NCI-H526 (cell line): ENCODE results near the gene MAML3.
"Not testable (repeated sequence)": the region's sequence is repeated elsewhere in the genome, so short reads cannot be mapped to it uniquely, and the experiment has no call there.

ENCODE experiments used
- DNase-seq, 2 experiments: peaks; one replicate each; lab custom pipeline; 2025; lab: John Stamatoyannopoulos, UW

Gene MAML3

GRCh38 chr4:139961344-139961946 is 192.5 kb downstream of the MAML3 start:
- no peak for DNase-seq

- no peak for DNase-seq
Observed at GRCh38 chr4:139959396-139959795, 194.6 kb downstream of the MAML3 start.

- DNase-seq: no peak
Observed at GRCh38 chr4:139958739-139959098, 195.3 kb downstream of the MAML3 start.

- DNase-seq: no peak
Observed at GRCh38 chr4:139957986-139958738, 195.8 kb downstream of the MAML3 start.

- DNase-seq: no peak
Observed at GRCh38 chr4:139957065-139957464, 196.9 kb downstream of the MAML3 start.

GRCh38 chr4:139956507-139957017 is 197.4 kb downstream of the MAML3 start:
- no peak for DNase-seq

GRCh38 chr4:139955600-139955999 is 198.4 kb downstream of the MAML3 start:
- no peak for DNase-seq

GRCh38 chr4:139954512-139954911 is 199.5 kb downstream of the MAML3 start:
- no peak for DNase-seq

GRCh38 chr4:139951021-139951420 is 203.0 kb downstream of the MAML3 start:
- DNase-seq: no peak

- no peak for DNase-seq
Observed at GRCh38 chr4:139950568-139950967, 203.4 kb downstream of the MAML3 start.

- DNase-seq: not testable (repeated sequence)
Observed at GRCh38 chr4:139944916-139945315, 209.1 kb downstream of the MAML3 start.

GRCh38 chr4:139943277-139943676 is 210.7 kb downstream of the MAML3 start:
- DNase-seq: no peak

- no peak for DNase-seq
Observed at GRCh38 chr4:139942241-139942640, 211.7 kb downstream of the MAML3 start.

- peak in 1 of 2 experiments; percentile 5 for DNase-seq
Observed at GRCh38 chr4:139940600-139940999, 213.4 kb downstream of the MAML3 start.

- DNase-seq: no peak
Observed at GRCh38 chr4:139938414-139938813, 215.6 kb downstream of the MAML3 start.

GRCh38 chr4:139935911-139936310 is 218.1 kb downstream of the MAML3 start:
- DNase-seq: no peak

- no peak for DNase-seq
Observed at GRCh38 chr4:139934708-139935195, 219.2 kb downstream of the MAML3 start.

- DNase-seq: no peak
Observed at GRCh38 chr4:139934057-139934707, 219.8 kb downstream of the MAML3 start.

GRCh38 chr4:139933541-139933940 is 220.4 kb downstream of the MAML3 start:
- DNase-seq: no peak

GRCh38 chr4:139933104-139933503 is 220.9 kb downstream of the MAML3 start:
- no peak for DNase-seq

- DNase-seq: no peak
Observed at GRCh38 chr4:139924782-139925181, 229.2 kb downstream of the MAML3 start.

GRCh38 chr4:139922406-139923024 is 231.5 kb downstream of the MAML3 start:
- DNase-seq: no peak
